ENCODE measurements around the gene PATL2. TPM values are rescaled to one million over a fixed set of nuclear protein-coding genes. Genes with fewer than 3 reads are reported as not detected.

PATL2 gene
- total RNA-seq, 2 donors from 2014 or later = 0.26 TPM; not detected in 1

- no peaks in the 10 kb centered on the region for H3K4me1 ChIP-seq (ENCODE audit: control insufficient read depth, insufficient read depth, low read length)
- H3K9ac ChIP-seq (ENCODE audit: extremely low read depth, low read length, poor library complexity, severe bottlenecking) = no peak overlapping the region
- peaks cover 5% of the 10 kb centered on the region for H3K4me1 Mint-ChIP-seq
Measured at GRCh38 chr15:44713006-44713966, 2.2 kb upstream of the PATL2 start.

GRCh38 chr15:44712346-44713005 is 1.4 kb upstream of the PATL2 start:
- H3K9me3 ChIP-seq (ENCODE audit: control insufficient read depth, low read length) = no peaks in the 10 kb centered on the region
- Mint-ChIP-seq H3K4me1 (peaks cover 5% of the 10 kb centered on the region), H3K27ac (no peak overlapping the region), H3K9me3 (no peaks in the 10 kb centered on the region), H3K27me3 (ENCODE audit: insufficient read depth) (peaks cover 9% of the 10 kb centered on the region), H3K36me3 (ENCODE audit: low read depth) (peaks cover under 1% of the 10 kb centered on the region), H3K4me3 (peak overlapping the region; percentile 87)
- H3K36me3 ChIP-seq (ENCODE audit: control insufficient read depth, insufficient read depth, low read length) = peaks cover 14% of the 10 kb centered on the region
- TF ChIP-seq, protein P1, sequence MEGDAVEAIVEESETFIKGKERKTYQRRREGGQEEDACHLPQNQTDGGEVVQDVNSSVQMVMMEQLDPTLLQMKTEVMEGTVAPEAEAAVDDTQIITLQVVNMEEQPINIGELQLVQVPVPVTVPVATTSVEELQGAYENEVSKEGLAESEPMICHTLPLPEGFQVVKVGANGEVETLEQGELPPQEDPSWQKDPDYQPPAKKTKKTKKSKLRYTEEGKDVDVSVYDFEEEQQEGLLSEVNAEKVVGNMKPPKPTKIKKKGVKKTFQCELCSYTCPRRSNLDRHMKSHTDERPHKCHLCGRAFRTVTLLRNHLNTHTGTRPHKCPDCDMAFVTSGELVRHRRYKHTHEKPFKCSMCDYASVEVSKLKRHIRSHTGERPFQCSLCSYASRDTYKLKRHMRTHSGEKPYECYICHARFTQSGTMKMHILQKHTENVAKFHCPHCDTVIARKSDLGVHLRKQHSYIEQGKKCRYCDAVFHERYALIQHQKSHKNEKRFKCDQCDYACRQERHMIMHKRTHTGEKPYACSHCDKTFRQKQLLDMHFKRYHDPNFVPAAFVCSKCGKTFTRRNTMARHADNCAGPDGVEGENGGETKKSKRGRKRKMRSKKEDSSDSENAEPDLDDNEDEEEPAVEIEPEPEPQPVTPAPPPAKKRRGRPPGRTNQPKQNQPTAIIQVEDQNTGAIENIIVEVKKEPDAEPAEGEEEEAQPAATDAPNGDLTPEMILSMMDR (conservative IDR thresholded peaks at IDR 0.05) = no peak
- no peak for DNase-seq
- 86 to 90% methylated on average over 19 to 24 of the region's 24 CpGs for WGBS, 2 experiments (ENCODE audit: insufficient coverage in 1 of 2, insufficient read length in 1 of 2)
- H3K27ac ChIP-seq (ENCODE audit: low read depth, low read length) = no peak overlapping the region
- H3K9ac ChIP-seq (ENCODE audit: extremely low read depth, low read length, poor library complexity, severe bottlenecking) = no peak overlapping the region
- H3K4me1 ChIP-seq (ENCODE audit: control insufficient read depth, insufficient read depth, low read length) = no peaks in the 10 kb centered on the region
- peak overlapping the region; percentile 82 for H3K4me3 ChIP-seq (ENCODE audit: low read length)
- peaks cover 10% of the 10 kb centered on the region for H3K27me3 ChIP-seq (ENCODE audit: control insufficient read depth, insufficient read depth, low read length, poor library complexity, severe bottlenecking)

More at GRCh38 chr15:44713006-44713966, 2.2 kb upstream of the PATL2 start:
- H3K4me3 Mint-ChIP-seq = peak overlapping the region; percentile 87
- WGBS, 2 experiments (ENCODE audit: insufficient coverage in 1 of 2, insufficient read length in 1 of 2) = 90 to 94% methylated on average over 2 to 4 of the region's 5 CpGs
- TF ChIP-seq, protein P1 (conservative IDR thresholded peaks at IDR 0.05) = peak; percentile 66
- no peak overlapping the region for H3K4me3 ChIP-seq (ENCODE audit: low read length)
- no peak for DNase-seq
- H3K9me3 ChIP-seq (ENCODE audit: control insufficient read depth, low read length) = no peaks in the 10 kb centered on the region
- H3K27ac ChIP-seq (ENCODE audit: low read depth, low read length) = no peak overlapping the region
- H3K27ac Mint-ChIP-seq = no peak overlapping the region
- peaks cover 3% of the 10 kb centered on the region for H3K36me3 Mint-ChIP-seq (ENCODE audit: low read depth)
- no peaks in the 10 kb centered on the region for H3K9me3 Mint-ChIP-seq
- peaks cover 9% of the 10 kb centered on the region for H3K27me3 Mint-ChIP-seq (ENCODE audit: insufficient read depth)
- H3K27me3 ChIP-seq (ENCODE audit: control insufficient read depth, insufficient read depth, low read length, poor library complexity, severe bottlenecking) = peaks cover 10% of the 10 kb centered on the region
- H3K36me3 ChIP-seq (ENCODE audit: control insufficient read depth, insufficient read depth, low read length) = peaks cover 21% of the 10 kb centered on the region

DNA sequence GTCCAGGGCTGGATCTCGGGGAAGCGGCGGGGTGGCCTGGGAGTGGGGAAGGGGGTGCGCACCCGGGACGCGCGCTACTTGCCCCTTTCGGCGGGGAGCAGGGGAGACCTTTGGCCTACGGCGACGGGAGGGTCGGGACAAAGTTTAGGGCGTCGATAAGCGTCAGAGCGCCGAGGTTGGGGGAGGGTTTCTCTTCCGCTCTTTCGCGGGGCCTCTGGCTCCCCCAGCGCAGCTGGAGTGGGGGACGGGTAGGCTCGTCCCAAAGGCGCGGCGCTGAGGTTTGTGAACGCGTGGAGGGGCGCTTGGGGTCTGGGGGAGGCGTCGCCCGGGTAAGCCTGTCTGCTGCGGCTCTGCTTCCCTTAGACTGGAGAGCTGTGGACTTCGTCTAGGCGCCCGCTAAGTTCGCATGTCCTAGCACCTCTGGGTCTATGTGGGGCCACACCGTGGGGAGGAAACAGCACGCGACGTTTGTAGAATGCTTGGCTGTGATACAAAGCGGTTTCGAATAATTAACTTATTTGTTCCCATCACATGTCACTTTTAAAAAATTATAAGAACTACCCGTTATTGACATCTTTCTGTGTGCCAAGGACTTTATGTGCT is 721 bp upstream of the PATL2 start:
- H3K4me3 Mint-ChIP-seq = peak overlapping the region; percentile 87
- H3K9me3 Mint-ChIP-seq = no peaks in the 10 kb centered on the region
- H3K36me3 Mint-ChIP-seq (ENCODE audit: low read depth) = no peaks in the 10 kb centered on the region
- Histone ChIP-seq H3K4me1 (ENCODE audit: control insufficient read depth, insufficient read depth, low read length) (no peaks in the 10 kb centered on the region), H3K4me3 (ENCODE audit: low read length) (peak overlapping the region; percentile 82), H3K9ac (ENCODE audit: extremely low read depth, low read length, poor library complexity, severe bottlenecking) (peak overlapping the region; percentile 57), H3K27ac (ENCODE audit: low read depth, low read length) (no peak overlapping the region), H3K36me3 (ENCODE audit: control insufficient read depth, insufficient read depth, low read length) (peaks cover 8% of the 10 kb centered on the region), H3K27me3 (ENCODE audit: control insufficient read depth, insufficient read depth, low read length, poor library complexity, severe bottlenecking) (peaks cover 10% of the 10 kb centered on the region), H3K9me3 (ENCODE audit: control insufficient read depth, low read length) (no peaks in the 10 kb centered on the region)
- H3K27me3 Mint-ChIP-seq (ENCODE audit: insufficient read depth) = peaks cover 9% of the 10 kb centered on the region
- H3K4me1 Mint-ChIP-seq = peaks cover 5% of the 10 kb centered on the region
- DNase-seq = peak; percentile 74
- 6 to 23% methylated on average over 16 to 46 of the region's 46 CpGs for WGBS, 2 experiments (ENCODE audit: insufficient coverage in 1 of 2, insufficient read length in 1 of 2)
- peak overlapping the region; percentile 98 for H3K27ac Mint-ChIP-seq
- TF ChIP-seq, protein P1 (conservative IDR thresholded peaks at IDR 0.05) = no peak
